ENCODE results near the gene ZNF182. TPM values are rescaled to one million over a fixed set of nuclear protein-coding genes. Genes with fewer than 3 reads are reported as not detected.
"Not testable (repeated sequence)": the region's sequence is repeated elsewhere in the genome, so short reads cannot be mapped to it uniquely, and the experiment has no call there.

Gene ZNF182
- 3.3 TPM for polyA plus RNA-seq (2013, experiment 1 of 2; ENCODE audit: insufficient read length)
- polyA plus RNA-seq (2013, experiment 2 of 2; ENCODE audit: insufficient read length), result 3.6 TPM

- peak; percentile 88 for DNase-seq
Observed at GRCh38 chrX:48003758-48004457, at the start of gene ZNF182. ZNF182 (minus strand) TSS chrX:48003989; CDS start chrX:48002609, 1,380 bp downstream.

- DNase-seq, result no peak
Observed at GRCh38 chrX:48046846-48047245, 43.1 kb upstream of the ZNF182 start.

GRCh38 chrX:48045410-48046311 lies 41.9 kb upstream of the ZNF182 start:
- DNase-seq, result peak; percentile 53

- no peak for DNase-seq
Observed at GRCh38 chrX:48043056-48043455, 39.3 kb upstream of the ZNF182 start.

- no peak for DNase-seq
Observed at GRCh38 chrX:48035891-48036290, 32.1 kb upstream of the ZNF182 start.

GRCh38 chrX:48030641-48031173 lies 26.9 kb upstream of the ZNF182 start:
- DNase-seq, result not testable (repeated sequence)

GRCh38 chrX:48030237-48030636 lies 26.4 kb upstream of the ZNF182 start:
- DNase-seq, result no peak

- DNase-seq, result no peak
Observed at GRCh38 chrX:48028091-48028490, 24.3 kb upstream of the ZNF182 start.

GRCh38 chrX:48027545-48027944 lies 23.8 kb upstream of the ZNF182 start:
- peak; percentile 1 for DNase-seq

- peak; percentile 42 for DNase-seq
Observed at GRCh38 chrX:48025561-48025960, 21.8 kb upstream of the ZNF182 start.

- no peak for DNase-seq
Observed at GRCh38 chrX:48022738-48023137, 18.9 kb upstream of the ZNF182 start.

- no peak for DNase-seq
Observed at GRCh38 chrX:48022100-48022499, 18.3 kb upstream of the ZNF182 start.

GRCh38 chrX:48021026-48021900 lies 17.5 kb upstream of the ZNF182 start:
- DNase-seq, result peak; percentile 85

GRCh38 chrX:48020472-48020871 lies 16.7 kb upstream of the ZNF182 start:
- DNase-seq, result not testable (repeated sequence)

- DNase-seq, result not testable (repeated sequence)
Observed at GRCh38 chrX:48019892-48020291, 16.1 kb upstream of the ZNF182 start.

GRCh38 chrX:48016583-48017310 lies 13.0 kb upstream of the ZNF182 start:
- DNase-seq, result not testable (repeated sequence)

- not testable (repeated sequence) for DNase-seq
Observed at GRCh38 chrX:48009445-48009960, 5.7 kb upstream of the ZNF182 start.

- DNase-seq, result not testable (repeated sequence)
Observed at GRCh38 chrX:48006688-48007087, 2.9 kb upstream of the ZNF182 start, which contains the start of gene SPACA5. SPACA5 (plus strand) TSS chrX:48006988; CDS start chrX:48007803, 815 bp downstream.

GRCh38 chrX:48003367-48003757 lies 427 bp downstream of the ZNF182 start:
- DNase-seq, result no peak

GRCh38 chrX:48002929-48003328 lies 860 bp downstream of the ZNF182 start:
- DNase-seq, result no peak

- DNase-seq, result no peak
Observed at GRCh38 chrX:48002319-48002718, 1.5 kb downstream of the ZNF182 start.
